GM19023 (cell line): ENCODE results near the gene LRFN2.

Experiments used
- ATAC-seq: cut with Tn5 transposase; IDR thresholded peaks from one replicate; pipeline ENCODE4 v1.9.1; 2021; ENCODE audit warnings: mild to moderate bottlenecking, moderate library complexity; ENCODE audit not compliant: unreplicated experiment

LRFN2 gene

GRCh38 chr6:40520678-40521077 is 66.5 kb downstream of the LRFN2 start:
- no peak for ATAC-seq

- ATAC-seq: no peak
Measured at GRCh38 chr6:40520084-40520483, 67.1 kb downstream of the LRFN2 start.

- no peak for ATAC-seq
Measured at GRCh38 chr6:40517654-40518053, 69.5 kb downstream of the LRFN2 start.

GRCh38 chr6:40516429-40516828 is 70.7 kb downstream of the LRFN2 start:
- no peak for ATAC-seq

GRCh38 chr6:40512340-40512739 is 74.8 kb downstream of the LRFN2 start:
- ATAC-seq: no peak

DNA sequence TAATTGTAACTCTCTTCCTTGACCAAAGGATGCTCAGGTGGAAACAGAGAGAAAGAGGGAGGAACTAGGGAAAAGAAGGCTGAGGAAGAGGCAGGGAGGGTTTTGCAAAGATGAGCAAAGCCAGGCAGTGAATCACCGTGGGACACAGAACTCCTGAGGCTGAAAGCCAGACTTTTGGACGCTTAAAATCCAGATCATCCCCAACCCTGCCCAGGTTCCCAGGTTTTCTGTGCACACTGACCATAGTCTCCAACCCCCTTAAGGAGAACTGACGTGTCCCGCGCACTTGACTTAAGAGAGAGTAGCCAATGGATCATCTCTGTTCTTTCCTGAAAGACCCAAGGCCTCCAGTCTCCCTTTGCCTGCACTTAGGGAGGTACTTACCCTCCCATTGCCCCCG is 75.3 kb downstream of the LRFN2 start:
- ATAC-seq: no peak

GRCh38 chr6:40510442-40510841 is 76.7 kb downstream of the LRFN2 start:
- ATAC-seq: no peak

DNA sequence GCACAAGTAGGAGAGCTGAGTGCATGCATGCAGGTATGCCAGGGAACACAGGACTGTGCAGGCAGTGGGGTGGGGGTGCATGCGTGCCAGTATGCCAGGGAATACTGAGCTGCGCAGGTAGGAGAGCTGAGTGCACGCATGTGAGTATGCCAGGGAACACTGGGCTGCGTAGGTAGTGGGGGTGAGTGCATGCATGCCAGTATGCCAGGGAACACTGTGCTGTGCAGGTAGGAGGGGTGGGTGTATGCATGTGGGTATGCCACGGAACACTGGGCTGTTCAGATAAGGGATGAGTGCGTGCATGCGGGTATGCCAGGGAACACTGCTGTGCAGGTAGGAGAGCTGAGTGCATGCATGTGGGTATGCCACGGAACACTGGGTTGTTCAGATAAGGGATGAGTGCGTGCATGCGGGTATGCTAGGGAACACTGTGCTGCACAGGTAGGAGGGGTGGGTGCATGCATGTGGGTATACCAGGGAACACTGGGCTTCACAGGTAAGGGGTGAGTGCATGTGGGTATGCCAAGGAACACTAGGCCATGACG is 77.4 kb downstream of the LRFN2 start:
- ATAC-seq: no peak

GRCh38 chr6:40509086-40509485 is 78.1 kb downstream of the LRFN2 start:
- ATAC-seq: no peak

DNA sequence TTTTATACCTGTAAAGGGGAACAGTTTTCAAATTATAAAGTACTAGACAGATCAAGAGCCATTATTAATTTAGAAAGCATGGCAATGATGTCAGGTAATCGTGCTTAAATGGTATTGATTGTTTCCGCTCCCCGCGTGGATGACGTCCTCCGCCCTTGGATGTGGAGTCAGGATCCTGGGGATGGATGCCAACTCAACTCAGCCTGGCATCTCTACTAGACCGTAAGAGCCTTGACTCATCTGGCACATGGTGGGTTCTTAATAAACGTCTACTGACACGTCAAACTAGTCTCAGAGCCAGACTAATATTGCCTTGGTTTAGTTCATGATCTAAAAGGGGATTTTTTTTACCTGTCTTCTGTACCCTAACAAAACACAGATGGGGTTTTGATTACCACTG is 80.2 kb downstream of the LRFN2 start:
- no peak for ATAC-seq

DNA sequence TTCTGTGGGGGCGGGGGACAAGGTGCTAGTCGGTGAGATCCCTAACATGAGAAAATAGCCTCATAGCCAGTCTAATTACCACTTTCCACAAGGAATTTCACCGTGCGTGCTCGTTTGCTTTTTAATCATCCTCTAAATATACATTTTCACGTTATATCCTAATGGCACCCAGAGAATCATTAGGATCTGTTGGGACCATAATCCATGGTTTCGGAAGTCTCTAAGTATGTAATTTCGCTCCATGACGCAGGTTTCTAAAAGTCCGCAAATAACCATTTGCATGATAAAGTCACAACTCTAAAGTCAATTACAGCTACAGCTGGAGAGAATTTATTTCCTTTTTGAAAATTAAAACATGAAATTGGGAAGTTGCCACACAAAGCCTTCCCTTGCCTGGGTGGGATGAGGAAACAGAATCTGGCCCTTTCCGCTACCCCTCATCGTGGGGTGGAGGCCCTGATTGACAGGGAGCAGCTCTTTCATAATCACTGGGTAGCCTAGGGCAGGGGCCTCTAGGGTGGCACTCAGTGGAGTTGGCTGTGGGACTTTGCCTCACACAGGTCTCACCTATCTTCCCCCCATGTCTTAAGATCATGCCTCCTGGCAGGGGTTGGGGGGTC is 81.9 kb downstream of the LRFN2 start:
- no peak for ATAC-seq

GRCh38 chr6:40504274-40504673 is 82.9 kb downstream of the LRFN2 start:
- ATAC-seq: no peak

- ATAC-seq: no peak
Measured at GRCh38 chr6:40500227-40500626, 86.9 kb downstream of the LRFN2 start.

DNA sequence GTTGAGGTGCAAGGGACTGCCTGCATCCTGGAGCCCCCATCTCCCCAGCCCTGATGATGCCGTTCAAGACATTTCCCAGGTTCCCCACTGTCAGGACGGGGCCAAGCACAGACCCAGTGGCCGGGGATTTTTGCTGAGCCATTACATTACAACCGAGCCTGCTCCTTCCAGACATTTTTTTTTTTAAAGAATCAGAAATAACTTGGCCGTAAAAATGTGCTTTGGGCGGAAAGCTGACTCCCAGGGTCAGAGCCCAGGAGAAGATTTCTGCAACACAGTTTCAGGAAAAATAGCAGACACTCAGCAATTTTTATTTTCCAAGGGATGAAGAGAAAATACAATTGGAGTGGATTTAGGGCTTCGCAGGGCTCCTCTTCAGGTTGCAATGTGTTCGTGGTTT is 87.9 kb downstream of the LRFN2 start:
- ATAC-seq: no peak

DNA sequence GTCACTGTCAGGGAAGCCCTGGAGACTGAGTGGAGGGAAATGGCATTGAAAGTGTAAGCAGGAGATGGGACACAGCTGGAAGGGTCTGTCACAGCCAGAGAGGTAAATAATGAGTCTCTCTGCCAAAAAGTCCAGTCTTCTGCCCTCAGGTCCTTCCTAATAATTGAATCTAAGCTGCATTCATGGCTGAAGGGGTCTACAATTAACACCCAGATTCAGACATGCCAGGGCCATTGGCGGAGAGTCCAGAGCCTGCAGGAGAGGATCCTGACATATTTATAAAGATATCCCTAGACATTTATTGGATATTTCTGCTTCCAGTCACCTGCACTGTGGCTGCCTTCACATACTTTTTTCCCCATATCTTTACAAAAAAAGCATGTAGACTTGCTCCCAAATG is 89.0 kb downstream of the LRFN2 start:
- ATAC-seq: no peak

DNA sequence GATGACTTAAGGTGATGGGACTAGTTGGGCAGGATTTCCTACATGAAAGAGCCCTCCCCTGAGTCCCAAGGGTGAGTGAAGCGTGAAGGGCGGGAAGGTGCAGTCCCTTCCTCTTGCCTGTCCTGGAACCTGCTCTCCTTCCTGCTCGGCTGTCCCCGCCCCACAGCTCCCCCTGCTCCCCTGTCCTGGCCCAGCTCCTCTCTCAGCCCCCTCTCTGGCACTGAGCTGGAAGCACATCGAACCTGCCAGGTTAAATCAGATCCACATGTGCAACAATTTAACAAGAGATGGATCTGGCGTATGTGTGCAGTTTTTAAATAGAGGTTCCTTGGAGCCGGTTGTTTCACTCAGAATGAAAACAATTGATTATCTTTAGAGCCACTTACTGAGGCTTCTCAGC is 95.0 kb downstream of the LRFN2 start:
- no peak for ATAC-seq

DNA sequence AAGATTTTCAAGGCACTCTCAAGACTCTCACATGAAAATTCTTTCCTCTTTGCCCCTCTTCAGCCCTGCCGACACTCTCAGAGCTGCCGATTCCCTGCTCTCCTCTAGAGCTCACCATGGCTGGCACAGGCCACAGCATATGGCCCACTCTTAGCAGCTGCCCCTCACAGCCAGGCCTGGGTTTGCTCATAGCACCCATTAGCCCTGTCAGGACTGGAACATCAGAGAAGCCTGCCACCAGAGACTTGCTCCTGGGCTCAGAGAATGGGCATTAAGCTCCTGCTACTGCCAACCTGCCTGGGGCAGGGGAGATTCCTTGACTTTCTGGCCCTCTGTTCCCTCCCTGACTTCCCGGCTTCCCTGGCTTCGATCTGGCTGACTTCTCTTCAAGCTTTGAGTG is 96.7 kb downstream of the LRFN2 start:
- ATAC-seq: no peak

DNA sequence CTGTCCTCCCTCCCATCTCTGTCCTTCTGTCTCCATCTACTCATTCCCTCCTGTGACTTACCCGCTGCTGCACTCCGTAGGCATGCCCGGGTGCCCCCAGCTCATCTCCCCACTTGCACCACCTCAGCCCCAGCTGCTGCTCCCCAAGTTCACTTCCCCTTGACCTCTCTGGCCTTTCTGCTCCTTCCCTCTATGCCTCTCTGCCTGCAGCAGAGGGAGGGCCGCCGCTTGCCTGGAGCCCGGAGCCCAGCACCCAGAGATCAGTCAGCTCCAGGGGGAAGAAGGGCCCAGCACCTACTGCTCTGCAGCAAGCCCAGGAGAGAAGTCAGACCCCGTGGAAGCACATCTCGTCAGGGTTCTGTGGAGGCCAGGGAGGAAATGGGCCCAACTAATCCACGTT is 97.4 kb downstream of the LRFN2 start:
- ATAC-seq: no peak

DNA sequence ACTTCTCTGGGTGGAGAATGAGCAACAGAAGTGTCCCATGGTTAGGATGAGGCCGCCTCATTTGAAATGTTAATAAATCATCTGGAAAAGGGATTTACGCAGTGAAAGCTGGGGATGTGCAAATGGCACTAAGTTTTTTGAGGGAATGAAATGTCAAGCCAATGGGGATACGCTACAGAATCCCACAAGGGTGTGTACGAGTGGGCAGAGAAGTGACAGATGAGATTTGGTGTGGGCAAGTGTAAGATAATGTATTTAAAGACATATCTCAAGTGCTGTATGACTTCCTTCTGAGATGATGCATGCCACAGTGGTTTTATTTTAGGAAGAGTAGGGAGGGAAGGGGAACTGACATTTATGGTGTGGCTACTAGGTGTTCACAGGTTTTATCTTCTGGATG is 100.6 kb downstream of the LRFN2 start:
- no peak for ATAC-seq

GRCh38 chr6:40485795-40486194 is 101.4 kb downstream of the LRFN2 start:
- ATAC-seq: no peak

DNA sequence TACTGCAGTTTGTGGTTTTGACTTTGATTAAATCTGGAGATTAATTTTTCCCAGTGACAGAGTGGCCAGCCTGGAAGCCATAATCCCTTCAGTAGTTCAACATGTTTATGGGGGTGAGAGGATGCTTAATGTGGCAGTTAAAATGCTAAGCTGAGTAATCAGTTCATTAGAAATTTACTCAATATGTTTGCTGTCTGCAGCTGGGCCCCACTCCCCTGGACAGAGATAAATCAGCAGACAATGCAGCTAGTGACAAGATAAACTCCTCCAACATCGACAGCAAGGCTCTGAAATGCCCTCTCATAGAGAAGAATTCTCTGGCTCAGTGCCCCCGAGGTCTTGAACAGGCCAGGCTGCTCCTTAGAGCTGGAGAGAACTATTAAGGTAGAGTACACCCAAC is 101.9 kb downstream of the LRFN2 start:
- no peak for ATAC-seq

- ATAC-seq: no peak
Measured at GRCh38 chr6:40484066-40484465, 103.1 kb downstream of the LRFN2 start.

DNA sequence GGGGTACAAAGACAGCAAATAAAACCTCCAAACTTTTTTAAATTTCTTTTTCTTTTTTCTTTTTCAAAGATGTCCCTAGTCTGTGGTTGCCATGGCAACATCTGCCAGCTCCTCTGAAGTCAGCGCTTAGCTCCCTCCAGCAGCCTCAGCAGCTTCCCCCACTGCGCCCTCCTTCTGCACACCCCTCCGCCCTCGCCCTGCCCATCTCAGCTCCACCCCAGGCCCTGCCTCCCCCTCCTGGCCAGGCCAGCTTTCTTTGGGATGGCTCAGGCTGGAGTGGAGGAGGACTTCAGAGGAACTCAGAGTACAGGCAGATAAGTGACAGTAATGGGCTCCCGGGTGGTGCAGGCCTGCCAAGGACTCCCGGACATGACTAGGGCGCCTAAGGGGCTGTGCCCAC is 104.6 kb downstream of the LRFN2 start:
- no peak for ATAC-seq
